ENCODE data around the gene TMEM245. TPM values are rescaled to one million over a fixed set of nuclear protein-coding genes. Genes with fewer than 3 reads are reported as not detected.

TMEM245 gene
- total RNA-seq, 1 donor from 2014 or later, result 43.8 TPM

- Mint-ChIP-seq H3K4me3 (ENCODE audit: unreplicated experiment) (no peak overlapping the region), H3K36me3 (ENCODE audit: low read depth) (peaks cover 20% of the 10 kb centered on the region), H3K27me3 (ENCODE audit: low read depth) (no peaks in the 10 kb centered on the region), H3K27ac (ENCODE audit: unreplicated experiment) (no peak overlapping the region), H3K9me3 (ENCODE audit: low read depth) (no peaks in the 10 kb centered on the region), H3K4me1 (ENCODE audit: low read depth) (peaks cover 6% of the 10 kb centered on the region)
- no peak for DNase-seq (ENCODE audit: low spot score)
- TF ChIP-seq CTCF (IDR thresholded peaks at IDR 0.05), result no peak
Measured at GRCh38 chr9:109082091-109082620, 37.6 kb downstream of the TMEM245 start.

- no peak for DNase-seq (ENCODE audit: low spot score)
- H3K36me3 Mint-ChIP-seq (ENCODE audit: low read depth), result peaks cover 17% of the 10 kb centered on the region
- no peak for TF ChIP-seq CTCF (IDR thresholded peaks at IDR 0.05)
- no peaks in the 10 kb centered on the region for H3K27me3 Mint-ChIP-seq (ENCODE audit: low read depth)
- H3K4me3 Mint-ChIP-seq (ENCODE audit: unreplicated experiment), result no peak overlapping the region
- H3K27ac Mint-ChIP-seq (ENCODE audit: unreplicated experiment), result no peak overlapping the region
- H3K4me1 Mint-ChIP-seq (ENCODE audit: low read depth), result peaks cover 12% of the 10 kb centered on the region
- H3K9me3 Mint-ChIP-seq (ENCODE audit: low read depth), result no peaks in the 10 kb centered on the region
Measured at GRCh38 chr9:109074236-109074889, 45.4 kb downstream of the TMEM245 start.

GRCh38 chr9:109072821-109073435 is 46.8 kb downstream of the TMEM245 start:
- H3K4me1 Mint-ChIP-seq (ENCODE audit: low read depth), result peaks cover 12% of the 10 kb centered on the region

GRCh38 chr9:109072133-109072692 is 47.5 kb downstream of the TMEM245 start:
- H3K27me3 Mint-ChIP-seq (ENCODE audit: low read depth), result no peaks in the 10 kb centered on the region
- H3K36me3 Mint-ChIP-seq (ENCODE audit: low read depth), result peaks cover 13% of the 10 kb centered on the region
- H3K4me1 Mint-ChIP-seq (ENCODE audit: low read depth), result peaks cover 12% of the 10 kb centered on the region
- H3K4me3 Mint-ChIP-seq (ENCODE audit: unreplicated experiment), result no peak overlapping the region
- H3K27ac Mint-ChIP-seq (ENCODE audit: unreplicated experiment), result no peak overlapping the region
- H3K9me3 Mint-ChIP-seq (ENCODE audit: low read depth), result no peaks in the 10 kb centered on the region
- no peak for DNase-seq (ENCODE audit: low spot score)
- TF ChIP-seq CTCF (IDR thresholded peaks at IDR 0.05), result no peak

More at GRCh38 chr9:109072821-109073435, 46.8 kb downstream of the TMEM245 start:
- no peak for TF ChIP-seq CTCF (IDR thresholded peaks at IDR 0.05)
- H3K36me3 Mint-ChIP-seq (ENCODE audit: low read depth), result peaks cover 8% of the 10 kb centered on the region
- H3K9me3 Mint-ChIP-seq (ENCODE audit: low read depth), result no peaks in the 10 kb centered on the region
- no peaks in the 10 kb centered on the region for H3K27me3 Mint-ChIP-seq (ENCODE audit: low read depth)
- no peak for DNase-seq (ENCODE audit: low spot score)
- no peak overlapping the region for H3K27ac Mint-ChIP-seq (ENCODE audit: unreplicated experiment)
- no peak overlapping the region for H3K4me3 Mint-ChIP-seq (ENCODE audit: unreplicated experiment)

GRCh38 chr9:109068764-109069163 is 51.0 kb downstream of the TMEM245 start:
- no peak overlapping the region for H3K4me3 Mint-ChIP-seq (ENCODE audit: unreplicated experiment)
- no peak overlapping the region for H3K27ac Mint-ChIP-seq (ENCODE audit: unreplicated experiment)
- H3K27me3 Mint-ChIP-seq (ENCODE audit: low read depth), result no peaks in the 10 kb centered on the region
- no peak for TF ChIP-seq CTCF (IDR thresholded peaks at IDR 0.05)
- H3K4me1 Mint-ChIP-seq (ENCODE audit: low read depth), result no peaks in the 10 kb centered on the region
- H3K9me3 Mint-ChIP-seq (ENCODE audit: low read depth), result no peaks in the 10 kb centered on the region
- peaks cover 17% of the 10 kb centered on the region for H3K36me3 Mint-ChIP-seq (ENCODE audit: low read depth)
- no peak for DNase-seq (ENCODE audit: low spot score)
